OCI-LY1 (cell line): ENCODE data around the gene CYTH4.

Source experiments
- EZH2 ChIP-seq: fragments of 200-600 bp; sonication (generic), shearing (Covaris generic); IDR thresholded peaks from 2 replicates; pipeline ENCODE4 v1.8.0; 2017; ENCODE audit warnings: borderline replicate concordance, mixed run types, mild to moderate bottlenecking, antibody characterized with exemption, low read length, moderate library complexity, mixed read lengths
- TF ChIP-seq, protein P1 (sequence below): fragments of 200-600 bp; sonication (generic), shearing (Covaris generic); IDR thresholded peaks from 2 replicates; pipeline ENCODE4 v1.5.1; 2017; ENCODE audit warnings: mild to moderate bottlenecking, antibody characterized with exemption, low read length, moderate library complexity, mixed read lengths

DNA sequence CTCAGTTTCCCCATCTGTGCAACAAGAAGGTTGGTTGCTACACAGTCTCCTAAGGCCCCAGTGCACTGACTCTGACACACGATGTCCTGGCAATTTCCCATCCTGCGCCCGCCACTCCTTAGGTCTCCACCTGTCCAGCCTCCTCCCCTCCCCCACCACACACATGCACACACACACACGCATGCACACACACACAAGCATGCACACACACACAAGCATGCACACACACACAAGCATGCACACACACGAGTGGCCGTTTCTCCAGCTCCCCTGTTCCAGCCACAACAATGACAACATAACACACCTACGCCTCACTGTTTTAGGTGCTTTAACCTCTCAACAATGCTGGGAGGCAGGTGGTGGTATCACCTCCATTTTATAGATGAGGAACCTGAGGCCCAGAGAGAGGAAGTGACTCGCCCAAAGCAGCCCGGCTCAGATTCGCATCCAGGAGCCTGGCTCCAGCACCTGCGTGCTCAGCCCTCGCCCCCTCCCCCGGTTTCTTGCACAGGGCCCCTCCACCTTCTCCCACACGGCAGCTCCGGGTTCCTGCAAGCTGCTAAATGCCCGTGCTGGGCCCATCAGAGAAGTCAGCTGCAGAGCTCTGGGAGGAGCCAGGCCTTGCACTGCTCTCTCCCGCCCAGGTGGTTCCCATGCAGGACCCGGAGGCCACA is 13.0 kb downstream of the CYTH4 start:
- TF ChIP-seq, protein P1, sequence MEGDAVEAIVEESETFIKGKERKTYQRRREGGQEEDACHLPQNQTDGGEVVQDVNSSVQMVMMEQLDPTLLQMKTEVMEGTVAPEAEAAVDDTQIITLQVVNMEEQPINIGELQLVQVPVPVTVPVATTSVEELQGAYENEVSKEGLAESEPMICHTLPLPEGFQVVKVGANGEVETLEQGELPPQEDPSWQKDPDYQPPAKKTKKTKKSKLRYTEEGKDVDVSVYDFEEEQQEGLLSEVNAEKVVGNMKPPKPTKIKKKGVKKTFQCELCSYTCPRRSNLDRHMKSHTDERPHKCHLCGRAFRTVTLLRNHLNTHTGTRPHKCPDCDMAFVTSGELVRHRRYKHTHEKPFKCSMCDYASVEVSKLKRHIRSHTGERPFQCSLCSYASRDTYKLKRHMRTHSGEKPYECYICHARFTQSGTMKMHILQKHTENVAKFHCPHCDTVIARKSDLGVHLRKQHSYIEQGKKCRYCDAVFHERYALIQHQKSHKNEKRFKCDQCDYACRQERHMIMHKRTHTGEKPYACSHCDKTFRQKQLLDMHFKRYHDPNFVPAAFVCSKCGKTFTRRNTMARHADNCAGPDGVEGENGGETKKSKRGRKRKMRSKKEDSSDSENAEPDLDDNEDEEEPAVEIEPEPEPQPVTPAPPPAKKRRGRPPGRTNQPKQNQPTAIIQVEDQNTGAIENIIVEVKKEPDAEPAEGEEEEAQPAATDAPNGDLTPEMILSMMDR = no peak
- no peak for TF ChIP-seq EZH2
